HepG2 (cell line): ENCODE measurements around the gene DNAJC11. TPM values are rescaled to one million over a fixed set of nuclear protein-coding genes. Genes with fewer than 3 reads are reported as not detected.

ENCODE experiments used
- EED ChIP-seq: sonication (generic); formaldehyde crosslinking; IDR thresholded peaks from 2 replicates; pipeline ENCODE4 v1.5.0; 2020; ENCODE audit warnings: mild to moderate bottlenecking, missing genetic modification reagents
- IRX3 ChIP-seq: sonication (generic); formaldehyde crosslinking; IDR thresholded peaks from 2 replicates; pipeline ENCODE4 v1.8.1; 2023; ENCODE audit warnings: mild to moderate bottlenecking, low read depth, missing genetic modification reagents, borderline replicate concordance
- KLF13 ChIP-seq: sonication (generic); formaldehyde crosslinking; IDR thresholded peaks from 2 replicates; pipeline ENCODE4 v1.4.0; 2020; ENCODE audit warnings: mild to moderate bottlenecking, missing genetic modification reagents
- KLF6 ChIP-seq: IDR thresholded peaks from 2 replicates; pipeline ENCODE4 v1.8.0; 2016; ENCODE audit warnings: missing biosample characterization, missing genetic modification reagents
- MED1 ChIP-seq: sonication (generic); formaldehyde crosslinking; IDR thresholded peaks from 2 replicates; pipeline ENCODE4 v1.4.0; 2020; ENCODE audit warnings: missing genetic modification reagents
- MEIS1 ChIP-seq: sonication (generic); formaldehyde crosslinking; IDR thresholded peaks from 2 replicates; pipeline ENCODE4 v1.9.0; 2021; ENCODE audit warnings: mild to moderate bottlenecking, missing genetic modification reagents, moderate library complexity, borderline replicate concordance
- MXI1 ChIP-seq: IDR thresholded peaks from 3 replicates; pipeline ENCODE4 v1.6.1; 2012; ENCODE audit warnings: low read depth, low read length, inconsistent platforms, borderline replicate concordance
- PHB2 ChIP-seq: fragments of 450-650 bp; IDR thresholded peaks from 2 replicates; pipeline ENCODE4 v1.6.1; 2018; ENCODE audit not compliant: partially characterized antibody
- PITX1 ChIP-seq: sonication (generic); formaldehyde crosslinking; IDR thresholded peaks from 2 replicates; pipeline ENCODE4 v1.5.1; 2020; ENCODE audit warnings: mild to moderate bottlenecking, missing genetic modification reagents
- POLR2G ChIP-seq: fragments of 200-400 bp; formaldehyde crosslinking; IDR thresholded peaks from 2 replicates; pipeline ENCODE4 v1.6.1; 2018; ENCODE audit warnings: mild to moderate bottlenecking, low read depth, low read length, moderate library complexity
- PPARG ChIP-seq: conservative IDR thresholded peaks from 2 replicates; pipeline ENCODE4 v1.6.1; 2016; ENCODE audit warnings: missing biosample characterization, missing genetic modification reagents
- RFX1 ChIP-seq: fragments of 450-650 bp; IDR thresholded peaks from 2 replicates; pipeline ENCODE4 v1.6.1; 2017
- XBP1 ChIP-seq: sonication (generic); formaldehyde crosslinking; IDR thresholded peaks from 2 replicates; pipeline ENCODE4 v1.5.0; 2020; ENCODE audit warnings: missing genetic modification reagents
- YEATS2 ChIP-seq: sonication (generic); formaldehyde crosslinking; IDR thresholded peaks from 2 replicates; pipeline ENCODE4 v1.4.0; 2020; ENCODE audit warnings: missing genetic modification reagents, borderline replicate concordance
- ZFP82 ChIP-seq: sonication (generic); formaldehyde crosslinking; IDR thresholded peaks from 2 replicates; pipeline ENCODE4 v1.5.1; 2020; ENCODE audit warnings: mild to moderate bottlenecking, missing genetic modification reagents, borderline replicate concordance
- ZNF235 ChIP-seq: sonication (generic); formaldehyde crosslinking; IDR thresholded peaks from 2 replicates; pipeline ENCODE4 v1.8.1; 2023; ENCODE audit warnings: mild to moderate bottlenecking, missing genetic modification reagents, borderline replicate concordance
- ZNF253 ChIP-seq: sonication (generic); formaldehyde crosslinking; IDR thresholded peaks from 2 replicates; pipeline ENCODE4 v1.8.0; 2022; ENCODE audit warnings: mild to moderate bottlenecking, missing genetic modification reagents, borderline replicate concordance
- ZNF30 ChIP-seq: sonication (generic); formaldehyde crosslinking; IDR thresholded peaks from 2 replicates; pipeline ENCODE4 v1.5.0; 2020; ENCODE audit warnings: mild to moderate bottlenecking, missing genetic modification reagents
- ZNF44 ChIP-seq: sonication (generic); formaldehyde crosslinking; IDR thresholded peaks from 2 replicates; pipeline ENCODE4 v1.5.1; 2020; ENCODE audit warnings: mild to moderate bottlenecking, missing genetic modification reagents
- ZNF563 ChIP-seq: sonication (generic); formaldehyde crosslinking; IDR thresholded peaks from 2 replicates; pipeline ENCODE4 v1.8.0; 2022; ENCODE audit warnings: mild to moderate bottlenecking, moderate library complexity, missing genetic modification reagents
- ZNF572 ChIP-seq: sonication (generic); formaldehyde crosslinking; IDR thresholded peaks from 2 replicates; pipeline ENCODE4 v1.5.1; 2020; ENCODE audit warnings: mild to moderate bottlenecking, missing genetic modification reagents
- ZNF749 ChIP-seq: sonication (generic); formaldehyde crosslinking; IDR thresholded peaks from 2 replicates; pipeline ENCODE4 v1.8.0; 2022; ENCODE audit warnings: mild to moderate bottlenecking, missing genetic modification reagents, moderate library complexity, borderline replicate concordance
- ZSCAN22 ChIP-seq: sonication (generic); formaldehyde crosslinking; IDR thresholded peaks from 2 replicates; pipeline ENCODE4 v1.4.0; 2020; ENCODE audit warnings: mild to moderate bottlenecking, missing genetic modification reagents
- ZSCAN30 ChIP-seq: sonication (generic); formaldehyde crosslinking; IDR thresholded peaks from 2 replicates; pipeline ENCODE4 v1.5.0; 2020; ENCODE audit warnings: mild to moderate bottlenecking, missing genetic modification reagents
- polyA plus RNA-seq, 8 experiments: library from polyadenylated mRNA; depleted of rRNA in 3 of 8; stranded (reverse) in 7 of 8; unstranded in 1 of 8; fragments of >200 nt; fragmentation: Illumina TruSeq in 4 of 8; extraction: Trizol in 4 of 8; gene quantifications; 2 replicates each; pipeline versions ENCODE4 v1.2.1 to v1.2.3, GENCODE V29; 2011 to 2016; ENCODE audit warnings: low read depth in 4 of 8, missing spikeins in 1 of 8, mixed read lengths in 1 of 8; ENCODE audit not compliant: insufficient read depth in 1 of 8
- total RNA-seq, 5 experiments: library from RNA; depleted of rRNA; stranded (reverse); fragments of >200 nt; fragmentation: Illumina TruSeq; extraction: Trizol; gene quantifications; 2 replicates each; pipeline ENCODE4 v1.2.3, GENCODE V29; 2016; ENCODE audit warnings: low read depth in 1 of 5
- TF ChIP-seq, protein P1 (sequence below): sonication (generic); formaldehyde crosslinking; IDR thresholded peaks from 2 replicates; pipeline ENCODE4 v1.5.0; 2020; ENCODE audit warnings: mild to moderate bottlenecking, missing genetic modification reagents, borderline replicate concordance

Gene DNAJC11
- total and polyA plus RNA-seq, 2 of the 13 experiments (the other 11 are each of a cell fraction or from before 2014, with no cell fraction given), result 25.1 to 47.6 TPM

DNA sequence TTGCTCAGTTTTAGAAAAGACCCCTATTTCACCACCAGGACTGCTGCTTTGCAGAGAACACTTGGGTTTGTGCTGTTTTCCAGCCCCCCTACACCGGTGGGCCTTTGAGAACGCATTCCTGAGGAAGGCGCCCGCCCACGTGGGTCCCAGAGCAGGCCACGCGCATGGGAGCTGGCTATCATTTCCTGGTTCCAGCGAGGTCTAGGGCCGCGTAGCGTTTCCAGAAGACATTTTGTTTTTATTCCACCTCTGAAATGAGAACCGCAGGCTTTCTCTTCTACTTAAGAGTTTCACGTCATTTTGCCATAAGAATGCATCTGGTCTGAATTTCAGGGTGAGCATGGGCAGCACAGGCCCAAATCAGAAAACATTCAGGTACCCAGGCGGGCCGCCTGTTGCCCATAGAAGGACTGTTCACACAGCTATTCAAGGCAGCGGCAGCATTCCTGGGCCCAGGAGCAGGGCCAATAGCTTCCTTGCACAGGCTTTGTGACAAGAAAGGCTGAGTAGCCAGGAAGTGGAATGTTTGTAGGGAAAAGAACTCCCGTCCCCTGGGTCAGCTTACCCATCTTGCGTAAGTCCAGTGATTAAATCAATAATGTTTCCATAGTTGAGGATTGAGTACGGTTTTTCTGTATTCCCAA, 97.6 kb downstream of the DNAJC11 start (continued):
- TF ChIP-seq, protein P1, sequence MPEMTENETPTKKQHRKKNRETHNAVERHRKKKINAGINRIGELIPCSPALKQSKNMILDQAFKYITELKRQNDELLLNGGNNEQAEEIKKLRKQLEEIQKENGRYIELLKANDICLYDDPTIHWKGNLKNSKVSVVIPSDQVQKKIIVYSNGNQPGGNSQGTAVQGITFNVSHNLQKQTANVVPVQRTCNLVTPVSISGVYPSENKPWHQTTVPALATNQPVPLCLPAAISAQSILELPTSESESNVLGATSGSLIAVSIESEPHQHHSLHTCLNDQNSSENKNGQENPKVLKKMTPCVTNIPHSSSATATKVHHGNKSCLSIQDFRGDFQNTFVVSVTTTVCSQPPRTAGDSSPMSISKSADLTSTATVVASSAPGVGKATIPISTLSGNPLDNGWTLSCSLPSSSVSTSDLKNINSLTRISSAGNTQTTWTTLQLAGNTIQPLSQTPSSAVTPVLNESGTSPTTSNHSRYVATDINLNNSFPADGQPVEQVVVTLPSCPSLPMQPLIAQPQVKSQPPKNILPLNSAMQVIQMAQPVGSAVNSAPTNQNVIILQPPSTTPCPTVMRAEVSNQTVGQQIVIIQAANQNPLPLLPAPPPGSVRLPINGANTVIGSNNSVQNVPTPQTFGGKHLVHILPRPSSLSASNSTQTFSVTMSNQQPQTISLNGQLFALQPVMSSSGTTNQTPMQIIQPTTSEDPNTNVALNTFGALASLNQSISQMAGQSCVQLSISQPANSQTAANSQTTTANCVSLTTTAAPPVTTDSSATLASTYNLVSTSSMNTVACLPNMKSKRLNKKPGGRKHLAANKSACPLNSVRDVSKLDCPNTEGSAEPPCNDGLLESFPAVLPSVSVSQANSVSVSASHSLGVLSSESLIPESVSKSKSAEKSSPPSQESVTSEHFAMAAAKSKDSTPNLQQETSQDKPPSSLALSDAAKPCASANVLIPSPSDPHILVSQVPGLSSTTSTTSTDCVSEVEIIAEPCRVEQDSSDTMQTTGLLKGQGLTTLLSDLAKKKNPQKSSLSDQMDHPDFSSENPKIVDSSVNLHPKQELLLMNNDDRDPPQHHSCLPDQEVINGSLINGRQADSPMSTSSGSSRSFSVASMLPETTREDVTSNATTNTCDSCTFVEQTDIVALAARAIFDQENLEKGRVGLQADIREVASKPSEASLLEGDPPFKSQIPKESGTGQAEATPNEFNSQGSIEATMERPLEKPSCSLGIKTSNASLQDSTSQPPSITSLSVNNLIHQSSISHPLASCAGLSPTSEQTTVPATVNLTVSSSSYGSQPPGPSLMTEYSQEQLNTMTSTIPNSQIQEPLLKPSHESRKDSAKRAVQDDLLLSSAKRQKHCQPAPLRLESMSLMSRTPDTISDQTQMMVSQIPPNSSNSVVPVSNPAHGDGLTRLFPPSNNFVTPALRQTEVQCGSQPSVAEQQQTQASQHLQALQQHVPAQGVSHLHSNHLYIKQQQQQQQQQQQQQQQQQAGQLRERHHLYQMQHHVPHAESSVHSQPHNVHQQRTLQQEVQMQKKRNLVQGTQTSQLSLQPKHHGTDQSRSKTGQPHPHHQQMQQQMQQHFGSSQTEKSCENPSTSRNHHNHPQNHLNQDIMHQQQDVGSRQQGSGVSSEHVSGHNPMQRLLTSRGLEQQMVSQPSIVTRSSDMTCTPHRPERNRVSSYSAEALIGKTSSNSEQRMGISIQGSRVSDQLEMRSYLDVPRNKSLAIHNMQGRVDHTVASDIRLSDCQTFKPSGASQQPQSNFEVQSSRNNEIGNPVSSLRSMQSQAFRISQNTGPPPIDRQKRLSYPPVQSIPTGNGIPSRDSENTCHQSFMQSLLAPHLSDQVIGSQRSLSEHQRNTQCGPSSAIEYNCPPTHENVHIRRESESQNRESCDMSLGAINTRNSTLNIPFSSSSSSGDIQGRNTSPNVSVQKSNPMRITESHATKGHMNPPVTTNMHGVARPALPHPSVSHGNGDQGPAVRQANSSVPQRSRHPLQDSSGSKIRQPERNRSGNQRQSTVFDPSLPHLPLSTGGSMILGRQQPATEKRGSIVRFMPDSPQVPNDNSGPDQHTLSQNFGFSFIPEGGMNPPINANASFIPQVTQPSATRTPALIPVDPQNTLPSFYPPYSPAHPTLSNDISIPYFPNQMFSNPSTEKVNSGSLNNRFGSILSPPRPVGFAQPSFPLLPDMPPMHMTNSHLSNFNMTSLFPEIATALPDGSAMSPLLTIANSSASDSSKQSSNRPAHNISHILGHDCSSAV, result no peak
- TF ChIP-seq ZNF253 (CRISPR knock-in tag), result no peak
- peak; percentile 88 for TF ChIP-seq POLR2G
- no peak for TF ChIP-seq EED (CRISPR knock-in tag)
- no peak for TF ChIP-seq ZNF44
- peak; percentile 24; the same call in 1 of the 2 replicates for TF ChIP-seq MEIS1 (CRISPR knock-in tag)
- TF ChIP-seq MXI1, result peak; percentile 76; the same call in 1 of the 3 replicates
- TF ChIP-seq ZNF749 (CRISPR knock-in tag), result no peak
- no peak for TF ChIP-seq RFX1
- no peak for TF ChIP-seq KLF13 (CRISPR knock-in tag)
- 0 out of 2 replicates have a peak, but pooled peaks have one; percentile 46 for TF ChIP-seq ZNF235 (CRISPR knock-in tag)
- no peak for TF ChIP-seq ZSCAN22 (CRISPR knock-in tag)
- TF ChIP-seq ZNF30 (CRISPR knock-in tag), result no peak
- no peak for TF ChIP-seq ZFP82
- TF ChIP-seq KLF6, result no peak; the same call in 1 of the 2 replicates
- TF ChIP-seq ZNF572 (CRISPR knock-in tag), result no peak
- no peak for TF ChIP-seq PHB2
- peak; percentile 43; the same call in 1 of the 2 replicates for TF ChIP-seq PPARG (CRISPR knock-in tag)
- TF ChIP-seq IRX3, result no peak
- 0 out of 2 replicates have a peak, but pooled peaks have one; percentile 10 for TF ChIP-seq ZNF563
- TF ChIP-seq ZSCAN30 (CRISPR knock-in tag), result no peak
- TF ChIP-seq XBP1 (CRISPR knock-in tag), result no peak
- peak; percentile 88 for TF ChIP-seq MED1 (CRISPR knock-in tag)
- TF ChIP-seq YEATS2 (CRISPR knock-in tag), result peak; percentile 78; the same call in 1 of the 2 replicates
- no peak for TF ChIP-seq PITX1
